PC-3 (cell line): ENCODE data around the gene ARL16.

Experiments
- CTCF ChIP-seq: fragments of 300-600 bp; sonication (generic); conservative IDR thresholded peaks from 2 replicates; pipeline ENCODE4 v1.5.1; 2017; ENCODE audit warnings: antibody characterized with exemption, low read depth, mild to moderate bottlenecking, low read length
- EZH2phosphoT487 ChIP-seq: fragments of 300-600 bp; sonication (generic); IDR thresholded peaks from 2 replicates; pipeline ENCODE4 v1.6.1; 2018; ENCODE audit warnings: mild to moderate bottlenecking, antibody characterized with exemption, low read length, borderline replicate concordance

DNA sequence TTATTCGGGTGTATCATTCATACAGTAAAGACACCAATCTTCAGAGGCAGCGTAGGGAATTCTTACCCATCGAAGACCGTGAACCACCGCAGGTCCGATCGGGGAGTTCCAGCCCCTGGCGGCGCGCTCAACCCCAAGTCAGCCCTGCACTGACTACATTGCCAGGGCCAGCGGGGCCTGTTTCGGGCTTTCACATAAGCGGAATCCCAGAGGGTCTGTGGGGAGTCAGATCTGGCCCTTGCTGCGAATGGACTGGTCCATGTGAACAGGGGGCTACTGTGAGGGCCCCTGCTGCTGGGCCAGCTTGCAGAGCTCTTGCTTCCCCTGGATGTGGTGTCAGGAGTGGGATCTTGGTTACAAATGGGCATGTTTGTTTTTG is 34.9 kb downstream of the ARL16 start:
- TF ChIP-seq EZH2phosphoT487 (no peak), CTCF (no peak)
